GM12801 (cell line): ENCODE measurements around the gene RNF144A.

Source experiments
- TF ChIP-seq, protein P1 (sequence below): IDR thresholded peaks from one replicate; pipeline ENCODE4 v1.5.1; 2011; ENCODE audit warnings: control low read depth; ENCODE audit not compliant: insufficient read length; ENCODE audit errors: extremely low read depth

RNF144A gene

DNA sequence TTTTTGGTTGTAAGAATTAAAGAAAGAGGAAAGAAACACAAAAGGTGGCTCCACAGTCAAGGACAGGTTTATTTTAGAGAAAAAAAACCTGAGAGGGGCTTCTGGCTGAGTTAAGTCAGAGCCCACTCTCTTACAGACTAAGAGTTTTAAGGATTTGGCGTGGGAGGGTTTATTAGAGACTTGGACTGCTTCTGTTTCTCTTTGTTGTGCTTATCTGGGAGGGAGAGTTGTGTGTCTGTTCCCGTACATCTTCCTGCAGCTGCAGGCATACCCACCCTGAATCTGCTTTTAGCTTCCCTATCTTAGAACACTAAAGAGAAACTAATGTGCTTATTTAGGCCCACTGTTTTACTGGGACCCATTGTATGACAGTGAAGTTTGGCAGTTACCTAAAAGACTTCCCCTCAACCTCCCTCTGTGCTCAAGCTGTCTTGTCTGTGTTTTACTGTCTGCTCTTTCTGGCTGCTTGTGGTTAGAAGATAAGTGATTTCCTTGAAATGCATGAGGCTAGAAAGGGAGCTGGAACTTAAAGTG, 36.9 kb upstream of the RNF144A start:
- TF ChIP-seq, protein P1, sequence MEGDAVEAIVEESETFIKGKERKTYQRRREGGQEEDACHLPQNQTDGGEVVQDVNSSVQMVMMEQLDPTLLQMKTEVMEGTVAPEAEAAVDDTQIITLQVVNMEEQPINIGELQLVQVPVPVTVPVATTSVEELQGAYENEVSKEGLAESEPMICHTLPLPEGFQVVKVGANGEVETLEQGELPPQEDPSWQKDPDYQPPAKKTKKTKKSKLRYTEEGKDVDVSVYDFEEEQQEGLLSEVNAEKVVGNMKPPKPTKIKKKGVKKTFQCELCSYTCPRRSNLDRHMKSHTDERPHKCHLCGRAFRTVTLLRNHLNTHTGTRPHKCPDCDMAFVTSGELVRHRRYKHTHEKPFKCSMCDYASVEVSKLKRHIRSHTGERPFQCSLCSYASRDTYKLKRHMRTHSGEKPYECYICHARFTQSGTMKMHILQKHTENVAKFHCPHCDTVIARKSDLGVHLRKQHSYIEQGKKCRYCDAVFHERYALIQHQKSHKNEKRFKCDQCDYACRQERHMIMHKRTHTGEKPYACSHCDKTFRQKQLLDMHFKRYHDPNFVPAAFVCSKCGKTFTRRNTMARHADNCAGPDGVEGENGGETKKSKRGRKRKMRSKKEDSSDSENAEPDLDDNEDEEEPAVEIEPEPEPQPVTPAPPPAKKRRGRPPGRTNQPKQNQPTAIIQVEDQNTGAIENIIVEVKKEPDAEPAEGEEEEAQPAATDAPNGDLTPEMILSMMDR = no peak

DNA sequence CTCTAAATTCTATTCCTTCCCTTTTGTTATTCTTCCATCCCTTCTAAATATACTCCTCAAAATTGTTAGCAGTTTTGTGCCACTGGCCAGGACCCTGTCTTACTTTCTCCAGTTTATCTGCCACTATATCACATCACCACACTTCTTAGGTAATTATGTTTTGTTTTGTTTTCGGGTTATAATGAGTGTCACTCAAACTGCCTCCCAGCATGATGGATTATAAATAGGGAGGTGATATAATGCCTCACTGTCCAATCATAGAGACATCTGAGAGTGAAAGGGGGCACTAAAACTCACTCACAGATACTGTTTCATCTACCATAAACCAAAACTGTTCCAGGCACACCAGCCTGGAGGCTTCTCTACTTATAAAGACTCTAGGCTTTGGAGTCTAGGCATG, 36.2 kb upstream of the RNF144A start:
- TF ChIP-seq, protein P1 = no peak

DNA sequence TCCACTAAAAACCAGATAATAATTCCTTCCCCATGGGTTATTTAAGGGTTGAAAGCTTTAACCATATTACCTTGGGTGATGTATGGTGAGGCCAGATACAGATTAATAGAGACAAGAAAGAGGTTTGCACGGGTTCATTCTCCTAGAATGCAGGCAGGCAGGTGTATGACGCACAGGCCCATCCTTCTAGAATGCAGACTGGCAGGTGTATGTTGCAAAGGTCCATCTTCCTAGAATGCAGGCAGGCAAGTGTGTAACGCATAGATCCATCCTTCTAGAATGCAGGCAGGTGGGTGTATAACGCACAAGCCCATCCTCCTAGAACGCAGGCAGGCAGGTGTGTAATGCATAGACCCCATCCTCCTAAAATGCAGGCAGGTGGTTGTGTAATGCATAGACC, 35.7 kb upstream of the RNF144A start:
- TF ChIP-seq, protein P1 = no peak

DNA sequence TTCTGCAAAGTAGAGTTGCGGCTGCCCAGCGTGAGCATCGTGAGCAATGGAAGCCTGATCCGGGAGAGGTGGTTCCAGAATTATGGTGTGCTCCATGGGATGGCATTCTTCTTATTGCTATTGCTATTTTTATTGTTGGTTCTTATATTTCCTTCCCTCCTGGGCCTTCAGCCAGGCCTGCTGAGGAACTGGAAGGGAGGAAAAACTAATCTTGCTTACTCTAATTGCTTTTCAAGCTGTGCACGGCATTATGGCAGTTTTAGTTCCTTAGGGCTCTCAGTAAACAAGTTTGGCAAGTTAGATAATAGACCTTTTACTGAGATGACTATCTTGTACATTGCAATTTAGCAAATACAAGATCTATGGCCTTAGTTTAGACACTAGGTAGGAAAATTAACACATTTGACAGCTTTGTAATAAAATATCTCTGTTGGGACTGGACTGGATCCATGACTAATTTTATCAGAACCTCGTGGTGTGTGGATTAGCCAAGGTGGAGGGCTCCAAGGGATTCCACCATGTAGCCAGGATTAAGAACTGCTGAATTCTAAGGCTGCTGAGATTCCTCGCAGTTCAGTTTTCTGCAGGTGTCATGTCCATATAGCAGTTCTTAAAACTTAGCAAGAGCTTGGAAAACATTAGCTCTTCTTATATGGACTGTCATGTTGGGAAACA, 33.6 kb upstream of the RNF144A start:
- TF ChIP-seq, protein P1 = no peak

DNA sequence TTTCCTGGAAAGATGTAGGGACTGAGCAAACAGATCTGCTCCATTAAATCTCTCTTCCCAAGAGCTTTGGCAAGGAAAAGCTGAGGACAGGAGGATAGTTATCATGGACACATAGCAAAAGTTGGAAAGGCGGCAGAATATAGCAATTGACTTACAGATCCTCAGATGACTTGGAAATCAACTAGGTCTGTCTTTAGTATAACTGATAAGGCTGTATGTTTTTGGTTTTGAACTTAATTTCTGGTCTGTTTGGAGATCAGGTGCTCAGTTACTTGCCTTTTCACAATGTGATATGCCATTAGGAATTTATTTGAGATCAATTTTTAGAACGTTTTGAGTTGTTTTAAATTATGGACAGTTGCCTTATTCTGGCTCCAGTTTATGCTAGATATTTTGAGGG, 31.7 kb upstream of the RNF144A start:
- TF ChIP-seq, protein P1 = no peak

DNA sequence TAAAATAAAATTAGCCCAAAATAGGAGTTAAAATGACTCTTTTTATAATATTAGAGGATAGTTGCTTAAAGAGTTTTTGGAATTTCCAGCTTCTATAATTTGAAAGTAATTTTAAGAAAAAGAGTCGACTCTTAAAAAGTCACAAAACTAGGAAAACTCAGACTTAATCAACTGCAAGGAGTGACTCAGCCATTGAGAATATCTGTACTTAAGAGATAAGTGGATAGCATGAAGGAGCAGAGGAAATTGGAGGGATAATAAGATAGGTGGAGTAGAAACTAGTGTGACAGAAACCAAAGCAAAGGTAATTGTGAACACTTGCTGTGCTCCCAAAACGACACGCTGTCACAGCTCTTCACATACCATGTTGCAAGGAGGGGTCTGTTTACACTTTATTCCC, 31.2 kb upstream of the RNF144A start:
- TF ChIP-seq, protein P1 = no peak

DNA sequence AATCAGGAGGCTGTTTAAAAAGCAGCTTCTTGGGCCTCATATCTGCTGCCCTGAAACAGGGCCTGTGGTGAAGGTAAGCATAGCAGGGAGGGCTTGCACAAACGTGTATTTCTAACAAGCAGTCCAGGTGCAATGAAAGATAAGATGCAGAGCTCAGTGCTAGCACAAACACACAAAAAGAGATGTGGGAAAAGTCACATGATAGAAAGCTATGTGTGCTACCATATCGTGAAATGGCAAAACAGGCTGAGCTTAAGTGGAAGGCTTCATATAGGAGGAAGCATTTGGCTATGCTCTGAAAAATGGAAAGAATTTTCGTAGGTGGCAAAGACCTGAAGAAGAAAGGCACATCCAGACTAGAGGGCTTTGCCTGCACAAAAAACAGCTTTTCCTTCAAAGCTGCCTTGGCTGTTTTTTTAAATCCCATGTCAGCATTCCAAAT, 29.4 kb upstream of the RNF144A start:
- TF ChIP-seq, protein P1 = no peak

DNA sequence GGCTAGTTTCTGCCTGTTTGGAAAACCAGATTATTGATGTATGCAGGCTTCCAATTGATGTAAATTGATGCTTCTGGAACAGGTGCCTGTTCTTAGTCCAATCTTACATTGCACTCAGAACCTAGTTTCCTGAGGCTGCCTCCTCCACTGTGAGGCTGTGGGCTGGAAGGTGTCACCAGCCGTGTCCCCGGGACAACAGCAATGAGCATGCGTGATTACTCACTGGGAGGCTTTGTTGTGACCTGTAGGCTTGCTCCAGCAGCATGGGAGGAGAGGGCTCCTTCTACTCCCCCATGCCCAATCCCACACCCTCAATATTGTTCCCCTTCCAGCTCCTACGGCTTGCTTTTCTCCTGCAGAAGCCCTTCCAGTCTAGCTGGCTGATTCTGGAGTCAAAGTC, 28.5 kb upstream of the RNF144A start:
- TF ChIP-seq, protein P1 = no peak
